ENCODE data around the gene FRA10AC1. TPM values are rescaled to one million over a fixed set of nuclear protein-coding genes. Genes with fewer than 3 reads are reported as not detected.

The FRA10AC1 gene
- total RNA-seq, 1 experiment from 2014 or later = 5.5 TPM

DNA sequence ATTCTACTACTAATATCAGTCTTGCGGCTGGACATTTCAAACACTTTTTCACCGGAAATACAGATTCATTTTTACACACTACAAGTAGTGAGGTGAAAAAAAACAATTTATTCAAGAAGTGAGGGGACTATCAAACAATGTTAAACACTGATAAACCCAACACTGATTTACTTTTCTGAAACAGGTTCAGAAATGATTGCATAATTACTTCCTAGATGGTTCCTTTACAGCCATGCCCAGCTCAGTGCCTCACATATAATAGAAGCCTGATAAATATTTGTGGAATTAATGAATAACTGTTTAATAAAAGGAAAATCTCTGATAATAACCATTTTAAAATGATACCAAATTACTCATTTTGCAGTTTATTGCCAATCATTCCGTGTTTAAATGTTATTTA is 34.6 kb downstream of the FRA10AC1 start:
- DNase-seq (ENCODE audit: low read depth, low spot score) = no peak
- in situ Hi-C loops (cut with HindIII; ENCODE audit: low pct_unique_long_range_greater_than_20kb, low sequenced_read_pairs) = no loop called here

DNA sequence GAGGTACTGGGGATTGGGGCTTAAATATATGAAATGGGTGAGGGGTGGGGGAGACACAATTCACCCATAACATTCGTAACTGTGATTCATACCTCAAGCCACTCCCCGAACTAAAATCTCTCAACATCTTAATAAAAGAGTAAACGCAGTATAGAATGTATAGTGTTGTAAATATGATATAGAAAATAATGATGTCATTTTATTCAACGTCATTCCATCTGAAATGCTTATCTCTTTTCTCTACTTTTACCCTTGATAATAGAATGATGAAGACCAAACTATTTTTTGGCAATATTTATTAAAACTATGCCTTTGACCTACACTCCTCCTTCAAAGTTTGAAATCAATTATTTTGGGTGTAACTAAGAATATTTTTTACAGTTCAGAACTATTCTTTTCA is 36.4 kb downstream of the FRA10AC1 start:
- DNase-seq (ENCODE audit: low read depth, low spot score) = no peak
- in situ Hi-C loops (cut with HindIII; ENCODE audit: low pct_unique_long_range_greater_than_20kb, low sequenced_read_pairs) = no loop called here

GRCh38 chr10:93657757-93658156 is 44.6 kb downstream of the FRA10AC1 start:
- in situ Hi-C loops (cut with HindIII; ENCODE audit: low pct_unique_long_range_greater_than_20kb, low sequenced_read_pairs) = no loop called here
- no peak for DNase-seq (ENCODE audit: low read depth, low spot score)

- no peak for DNase-seq (ENCODE audit: low read depth, low spot score)
- in situ Hi-C loops (cut with HindIII; ENCODE audit: low pct_unique_long_range_greater_than_20kb, low sequenced_read_pairs) = no loop called here
These were observed 46.2 kb downstream of the FRA10AC1 start for GRCh38 chr10:93656155-93656554.

- DNase-seq (ENCODE audit: low read depth, low spot score) = no peak
- in situ Hi-C loops (cut with HindIII; ENCODE audit: low pct_unique_long_range_greater_than_20kb, low sequenced_read_pairs) = no loop called here
These were observed 48.2 kb downstream of the FRA10AC1 start for GRCh38 chr10:93654201-93654600.

DNA sequence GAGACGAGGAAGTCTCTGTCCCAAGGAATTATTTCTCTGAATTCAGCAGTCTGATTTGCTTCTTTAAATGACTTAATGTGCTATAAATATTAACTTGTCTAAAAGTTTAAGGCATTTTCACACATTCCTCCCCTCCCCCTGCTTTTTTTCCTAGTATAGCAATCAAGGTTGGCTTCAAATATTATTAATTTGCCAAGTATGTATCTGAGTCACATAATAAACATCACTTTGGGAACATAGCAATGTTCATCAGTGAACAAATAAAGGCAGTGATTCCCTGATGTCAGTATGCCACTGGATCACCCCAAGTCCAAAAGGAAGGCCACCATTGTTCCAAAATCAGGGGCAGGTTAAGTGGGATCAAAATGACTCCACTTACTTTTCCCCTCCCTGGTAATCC is 49.5 kb downstream of the FRA10AC1 start:
- in situ Hi-C loops (cut with HindIII; ENCODE audit: low pct_unique_long_range_greater_than_20kb, low sequenced_read_pairs) = no loop called here
- DNase-seq (ENCODE audit: low read depth, low spot score) = no peak

- in situ Hi-C loops (cut with HindIII; ENCODE audit: low pct_unique_long_range_greater_than_20kb, low sequenced_read_pairs) = no loop called here
- no peak for DNase-seq (ENCODE audit: low read depth, low spot score)
These were observed 62.6 kb downstream of the FRA10AC1 start for GRCh38 chr10:93639791-93640190.

GRCh38 chr10:93630625-93631557 is 71.5 kb downstream of the FRA10AC1 start:
- in situ Hi-C loops (cut with HindIII; ENCODE audit: low pct_unique_long_range_greater_than_20kb, low sequenced_read_pairs) = no loop called here
- no peak for DNase-seq (ENCODE audit: low read depth, low spot score)

DNA sequence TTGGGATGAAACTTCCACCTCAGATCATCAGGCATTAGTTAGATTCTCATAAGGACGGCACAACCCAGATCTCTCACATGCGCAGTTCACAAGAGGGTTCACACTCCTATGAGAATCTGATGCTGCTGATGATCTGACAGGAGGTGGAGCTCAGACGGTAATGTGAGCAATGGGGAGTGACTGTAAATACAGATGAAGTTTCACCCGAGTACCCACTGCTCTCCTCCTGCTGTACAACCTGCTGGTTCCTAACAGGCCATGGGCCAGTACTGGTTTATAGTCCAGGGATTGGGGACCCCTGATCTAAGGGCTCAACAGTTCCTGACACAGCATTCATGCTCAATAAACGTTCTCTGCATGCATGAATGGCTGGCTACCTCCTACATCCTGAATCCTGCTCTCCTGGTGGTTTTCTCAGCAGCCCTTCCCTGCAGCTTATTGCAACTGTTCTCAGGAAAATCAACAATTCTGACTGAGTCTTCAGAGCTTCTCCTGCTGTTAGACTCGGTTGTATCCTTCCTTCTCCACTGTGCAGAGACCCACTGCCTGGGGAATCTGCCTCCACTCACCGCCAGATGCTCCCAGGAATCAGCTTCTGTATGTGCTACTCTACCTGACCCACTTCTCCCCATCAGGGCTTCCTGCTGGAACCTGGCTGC is 72.6 kb downstream of the FRA10AC1 start:
- in situ Hi-C loops (cut with HindIII; ENCODE audit: low pct_unique_long_range_greater_than_20kb, low sequenced_read_pairs) = no loop called here
- no peak for DNase-seq (ENCODE audit: low read depth, low spot score)

GRCh38 chr10:93628858-93629257 is 73.5 kb downstream of the FRA10AC1 start:
- in situ Hi-C loops (cut with HindIII; ENCODE audit: low pct_unique_long_range_greater_than_20kb, low sequenced_read_pairs) = no loop called here
- DNase-seq (ENCODE audit: low read depth, low spot score) = no peak

DNA sequence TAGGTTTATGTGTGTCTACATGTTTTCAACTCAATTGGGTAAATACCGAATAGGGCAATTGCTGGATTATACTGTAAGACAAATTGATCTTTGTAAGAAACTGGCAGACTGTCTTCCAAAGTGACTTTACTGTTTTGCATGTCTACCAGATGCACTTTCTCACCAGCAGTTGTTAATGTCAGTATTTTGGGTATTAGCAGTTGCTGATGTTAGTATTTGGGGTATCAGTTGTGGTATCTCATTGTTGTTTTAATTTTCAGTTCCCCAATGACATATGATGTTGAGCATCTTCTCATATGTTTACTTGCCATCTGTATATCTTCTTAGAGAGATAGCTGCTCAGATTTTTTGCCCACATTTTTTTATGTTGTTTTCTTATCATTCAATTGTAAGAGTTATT is 79.5 kb downstream of the FRA10AC1 start:
- in situ Hi-C loops (cut with HindIII; ENCODE audit: low pct_unique_long_range_greater_than_20kb, low sequenced_read_pairs) = no loop called here
- no peak for DNase-seq (ENCODE audit: low read depth, low spot score)

GRCh38 chr10:93620925-93621324 is 81.5 kb downstream of the FRA10AC1 start:
- no peak for DNase-seq (ENCODE audit: low read depth, low spot score)
- in situ Hi-C loops (cut with HindIII; ENCODE audit: low pct_unique_long_range_greater_than_20kb, low sequenced_read_pairs) = no loop called here

Other genes with a start within 250 kb of the FRA10AC1 start
- gene MYOF, start 220.3 kb downstream of the FRA10AC1 start, total RNA-seq (2014; rRNA removed; shearing (Covaris generic)) = 8.9 and 9.1 TPM in 2 replicates
- gene CEP55, start 206.0 kb downstream of the FRA10AC1 start, total RNA-seq (2014; rRNA removed; shearing (Covaris generic)) = 30.1 and 30.3 TPM in 2 replicates
- not detected in 2 replicates for gene FFAR4, start 135.9 kb downstream of the FRA10AC1 start, total RNA-seq (2014; rRNA removed; shearing (Covaris generic))
- gene RBP4, start 101.4 kb downstream of the FRA10AC1 start, total RNA-seq (2014; rRNA removed; shearing (Covaris generic)) = not detected in 2 replicates
- gene PDE6C, start 90.1 kb downstream of the FRA10AC1 start, total RNA-seq (2014; rRNA removed; shearing (Covaris generic)) = not detected in 2 replicates
- not detected in 2 replicates for gene LGI1, start 55.3 kb upstream of the FRA10AC1 start, total RNA-seq (2014; rRNA removed; shearing (Covaris generic))
- 9.7 and 10.9 TPM in 2 replicates for gene SLC35G1, start 191.4 kb upstream of the FRA10AC1 start, total RNA-seq (2014; rRNA removed; shearing (Covaris generic))

Data from SK-MEL-5 (cell line).